UCSD-AML1 (cell line): ENCODE data around the gene LRRK1.
"Not testable (repeated sequence)": the region's sequence is repeated elsewhere in the genome, so short reads cannot be mapped to it uniquely, and the experiment has no call there.

Source experiments
- DNase-seq: peaks from one replicate; lab custom pipeline; 2025; ENCODE audit not compliant: unreplicated experiment; lab: John Stamatoyannopoulos, UW

Gene LRRK1

DNA sequence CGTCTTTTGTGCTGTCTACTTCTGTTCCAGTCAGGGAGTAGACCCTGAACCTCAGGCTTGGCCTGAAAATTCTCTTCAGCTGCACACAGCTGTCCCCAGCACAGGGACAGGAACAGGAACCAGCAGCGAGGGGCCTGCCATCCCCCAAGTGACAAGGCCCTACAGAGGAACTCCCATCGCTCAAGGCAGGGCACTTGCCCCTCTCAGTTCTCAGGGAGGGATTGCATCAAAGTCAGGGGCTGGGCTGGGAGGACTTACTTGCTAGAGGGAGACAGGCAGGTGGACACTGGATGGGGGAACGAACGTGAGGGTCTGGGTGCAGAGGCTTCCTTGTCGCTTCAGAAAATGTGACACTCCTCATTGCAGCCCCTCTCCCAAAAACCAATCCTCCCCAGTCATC lies 169.1 kb downstream of the LRRK1 start:
- no peak for DNase-seq

GRCh38 chr15:101088788-101089578 lies 169.8 kb downstream of the LRRK1 start:
- peak; percentile 50 for DNase-seq

GRCh38 chr15:101089579-101090427 lies 170.6 kb downstream of the LRRK1 start:
- DNase-seq, result peak; percentile 32

- no peak for DNase-seq
These were observed 171.3 kb downstream of the LRRK1 start for GRCh38 chr15:101090428-101090790.

DNA sequence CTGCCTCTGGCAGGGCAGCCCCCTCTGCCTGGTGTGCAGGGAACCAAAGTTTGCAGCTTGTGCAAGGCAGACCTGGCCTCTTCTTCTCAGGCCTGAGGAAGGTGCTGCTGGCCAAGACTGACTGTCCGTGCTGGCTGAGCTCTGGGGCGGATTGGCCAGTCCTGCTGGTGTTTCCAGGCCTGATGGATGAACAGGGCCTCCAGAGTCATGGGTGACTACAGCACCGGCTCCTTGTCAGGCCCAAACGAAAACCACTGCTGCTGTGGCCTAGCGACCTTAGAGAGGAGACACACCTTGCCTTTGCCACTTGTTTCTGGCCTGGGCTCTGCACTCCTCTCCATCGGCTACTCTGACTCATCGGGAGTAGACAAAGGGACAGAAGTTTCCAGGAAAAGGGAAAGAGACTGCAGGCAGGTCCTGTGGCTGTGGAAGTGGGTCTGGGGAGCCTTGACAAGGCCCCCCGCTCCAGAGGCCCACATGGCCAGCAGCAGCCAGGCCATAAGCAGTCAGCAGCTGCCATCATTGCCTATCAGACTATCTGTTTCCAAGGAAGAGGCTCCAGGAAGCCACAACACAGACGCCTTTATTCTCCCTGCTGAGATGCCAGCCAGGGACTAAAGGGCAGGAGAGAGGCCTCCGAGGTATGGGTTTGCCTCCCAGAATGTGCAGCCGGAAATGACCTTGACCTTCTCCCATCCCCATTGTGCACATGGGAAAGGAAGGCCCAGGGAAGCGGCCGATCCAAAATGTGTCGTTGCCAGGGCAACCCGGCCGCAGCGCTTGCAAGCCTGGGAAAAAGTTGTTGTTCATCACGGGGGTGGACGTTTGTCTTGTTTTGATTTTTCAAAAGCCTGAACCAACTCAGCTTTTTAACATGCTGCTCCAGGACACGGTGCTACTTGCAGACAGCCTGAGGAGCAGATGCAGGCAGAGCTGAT lies 172.2 kb downstream of the LRRK1 start:
- DNase-seq, result no peak

DNA sequence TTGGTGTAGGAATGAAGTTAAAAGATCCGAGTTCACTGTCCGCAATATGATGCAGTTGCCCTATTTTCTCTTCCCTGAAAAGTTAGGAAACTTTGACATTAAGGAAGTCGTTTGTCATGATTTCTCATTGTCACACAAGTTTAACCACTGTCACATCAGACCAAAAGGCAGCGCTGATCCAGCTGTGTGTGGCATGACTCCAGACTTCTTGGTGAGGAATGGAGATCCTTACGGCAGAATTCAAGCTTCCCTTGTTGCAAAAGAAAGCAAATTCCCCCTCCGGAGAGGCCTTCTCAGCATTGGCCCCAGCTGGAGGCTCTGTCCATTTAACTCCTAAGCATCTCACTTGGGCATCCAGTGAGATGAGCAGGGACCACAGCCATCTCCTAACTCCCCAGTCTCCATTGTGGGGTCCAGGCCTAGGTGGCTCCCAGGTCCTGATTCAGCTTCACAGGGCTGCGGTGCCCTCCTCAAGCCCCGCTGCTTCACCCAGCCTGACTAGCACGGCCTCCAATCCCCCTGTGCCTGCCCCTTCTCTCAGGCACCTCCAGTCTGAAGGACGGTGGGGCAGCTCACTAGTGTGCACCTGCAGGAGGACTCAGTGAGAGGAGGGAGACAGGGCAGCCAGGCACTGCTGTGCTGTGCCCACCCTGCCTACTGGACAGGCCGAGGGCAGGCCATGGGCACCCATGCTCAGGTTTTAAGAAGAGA lies 173.2 kb downstream of the LRRK1 start:
- DNase-seq, result no peak

GRCh38 chr15:101092867-101093202 lies 173.7 kb downstream of the LRRK1 start:
- no peak for DNase-seq

GRCh38 chr15:101093958-101094357 lies 174.8 kb downstream of the LRRK1 start:
- DNase-seq, result no peak

DNA sequence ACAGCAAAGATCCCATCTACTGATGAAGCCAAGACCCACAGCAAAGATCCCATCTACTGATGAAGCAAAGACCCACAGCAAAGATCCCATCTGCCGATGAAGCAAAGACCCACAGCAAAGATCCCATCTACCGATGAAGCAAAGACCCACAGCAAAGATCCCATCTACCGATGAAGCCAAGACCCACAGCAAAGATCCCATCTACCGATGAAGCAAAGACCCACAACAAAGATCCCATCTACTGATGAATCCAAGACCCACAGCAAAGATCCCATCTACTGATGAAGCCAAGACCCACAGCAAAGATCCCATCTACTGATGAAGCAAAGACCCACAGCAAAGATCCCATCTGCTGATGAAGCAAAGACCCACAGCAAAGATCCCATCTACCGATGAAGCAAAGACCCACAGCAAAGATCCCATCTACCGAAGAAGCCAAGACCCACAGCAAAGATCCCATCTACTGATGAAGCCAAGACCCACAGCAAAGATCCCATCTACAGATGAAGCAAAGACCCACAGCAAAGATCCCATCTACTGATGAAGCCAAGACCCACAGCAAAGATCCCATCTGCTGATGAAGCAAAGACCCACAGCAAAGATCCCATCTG lies 176.7 kb downstream of the LRRK1 start:
- not testable (repeated sequence) for DNase-seq

DNA sequence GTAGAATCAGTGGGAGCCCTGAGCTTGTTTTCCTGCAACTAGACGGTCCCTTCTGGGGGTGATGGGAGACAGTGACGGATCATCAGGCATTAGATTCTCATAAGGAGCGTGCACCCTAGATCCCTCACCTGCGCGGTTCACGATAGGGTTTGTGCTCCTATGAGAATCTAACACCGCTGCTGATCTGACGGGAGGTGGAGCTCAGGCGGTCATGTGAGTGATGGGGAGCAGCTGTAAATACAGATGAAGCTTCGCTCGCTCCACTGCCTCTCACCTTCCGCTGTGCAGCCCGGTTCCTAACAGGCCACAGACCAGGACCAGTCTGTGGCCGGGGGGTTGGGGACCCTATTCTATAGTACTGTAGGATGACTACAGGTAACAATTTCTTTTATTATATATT lies 178.0 kb downstream of the LRRK1 start:
- DNase-seq, result no peak

- no peak for DNase-seq
These were observed 180.0 kb downstream of the LRRK1 start for GRCh38 chr15:101099183-101099582.

DNA sequence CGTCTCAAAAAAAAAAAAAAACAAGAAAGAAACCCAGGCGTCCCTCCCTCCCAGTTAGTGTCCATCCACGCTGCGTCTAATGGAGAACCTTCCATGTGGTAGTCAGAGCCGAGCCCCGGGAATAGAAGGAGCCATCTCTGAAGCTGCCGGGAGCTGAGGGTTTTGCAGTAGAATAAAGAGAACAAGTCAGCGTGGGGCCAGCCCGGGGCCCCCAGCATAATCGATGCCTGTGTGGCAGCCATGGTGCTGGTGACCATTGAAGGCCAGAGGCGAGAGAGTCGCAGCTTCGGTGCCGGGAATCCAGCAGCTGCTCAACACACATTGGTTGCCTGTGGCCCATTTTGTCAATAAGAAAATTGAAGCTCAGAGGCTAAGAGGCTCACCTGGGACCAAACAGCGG lies 181.0 kb downstream of the LRRK1 start:
- no peak for DNase-seq

DNA sequence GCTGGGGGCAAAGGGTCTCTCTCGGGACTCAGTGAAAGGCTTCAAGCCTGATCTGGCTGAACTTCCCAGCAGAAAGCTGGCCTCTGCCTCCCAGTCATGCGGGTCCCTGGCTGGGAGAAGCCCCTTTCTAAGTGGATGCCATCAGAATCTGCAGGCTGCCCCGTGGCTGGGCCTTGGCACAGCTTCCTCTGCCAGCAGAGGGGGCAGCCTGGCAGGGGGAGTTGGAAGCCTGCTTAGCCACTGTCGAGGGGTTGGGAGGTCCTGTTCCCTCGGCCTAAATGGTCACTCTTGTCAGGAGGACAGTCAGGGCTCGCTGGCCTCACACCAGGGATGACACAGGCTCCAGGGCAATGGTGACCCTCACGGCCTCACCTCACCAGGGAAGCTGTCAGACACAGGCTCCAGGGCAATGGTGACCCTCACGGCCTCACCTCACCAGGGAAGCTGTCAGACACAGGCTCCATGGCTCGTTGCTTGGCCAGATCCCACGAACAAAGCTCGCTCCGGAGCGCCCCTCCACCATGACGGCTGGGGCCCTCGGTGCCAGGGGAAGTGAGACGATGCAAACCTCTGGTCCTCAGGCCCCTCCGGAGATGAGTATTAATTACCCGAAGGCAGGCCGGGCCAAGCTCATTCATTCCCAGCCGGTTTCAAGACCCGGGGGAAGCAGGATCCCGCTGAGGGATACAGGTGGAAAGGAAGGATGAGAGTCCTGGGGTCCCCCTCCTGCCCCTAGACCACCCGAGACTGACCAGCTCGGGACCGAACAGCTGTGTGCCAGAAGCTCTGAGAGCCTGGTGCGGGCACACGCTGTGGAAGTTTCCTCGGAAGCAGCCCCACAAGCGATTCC lies 181.7 kb downstream of the LRRK1 start:
- no peak for DNase-seq

- DNase-seq, result no peak
These were observed 182.5 kb downstream of the LRRK1 start for GRCh38 chr15:101101676-101102075.

DNA sequence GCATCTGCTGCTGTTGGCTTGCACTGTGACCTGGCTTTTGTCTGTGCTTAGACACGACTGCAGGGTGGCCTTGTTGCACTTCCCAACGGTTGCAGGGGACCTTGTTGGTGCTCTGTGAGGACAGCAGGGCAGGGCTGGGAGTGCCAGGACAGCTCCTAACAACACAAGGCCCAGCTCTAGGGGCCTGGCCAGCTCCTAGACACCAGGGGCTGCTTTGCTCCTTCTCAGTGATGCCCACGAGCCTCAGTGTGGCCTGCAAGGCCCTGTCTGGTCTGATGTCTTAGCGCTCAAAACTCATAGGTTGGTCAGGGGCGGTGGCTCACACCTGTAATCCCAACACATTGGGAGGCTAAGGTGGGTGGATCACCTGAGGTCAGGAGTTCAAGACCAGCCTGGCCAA lies 183.6 kb downstream of the LRRK1 start:
- no peak for DNase-seq

DNA sequence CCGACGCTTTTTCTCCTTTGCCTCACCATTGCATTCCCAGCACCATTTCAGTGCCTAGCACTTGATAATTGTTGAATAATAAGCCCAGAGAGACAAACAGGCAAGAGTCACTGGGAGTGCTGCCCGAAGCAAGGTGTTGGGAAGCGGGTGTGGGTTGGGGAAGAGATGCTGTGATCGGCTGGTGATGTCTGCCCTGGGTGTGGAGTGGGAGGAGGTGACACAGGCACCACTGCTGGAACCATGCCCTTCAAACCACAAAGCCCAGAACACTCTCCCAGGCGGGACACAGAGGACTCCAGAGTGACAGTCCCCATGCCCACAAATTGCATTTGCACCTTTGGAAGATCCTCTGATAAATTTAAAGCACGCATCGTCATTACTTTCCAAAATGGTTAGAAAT lies 184.4 kb downstream of the LRRK1 start:
- DNase-seq, result no peak

DNA sequence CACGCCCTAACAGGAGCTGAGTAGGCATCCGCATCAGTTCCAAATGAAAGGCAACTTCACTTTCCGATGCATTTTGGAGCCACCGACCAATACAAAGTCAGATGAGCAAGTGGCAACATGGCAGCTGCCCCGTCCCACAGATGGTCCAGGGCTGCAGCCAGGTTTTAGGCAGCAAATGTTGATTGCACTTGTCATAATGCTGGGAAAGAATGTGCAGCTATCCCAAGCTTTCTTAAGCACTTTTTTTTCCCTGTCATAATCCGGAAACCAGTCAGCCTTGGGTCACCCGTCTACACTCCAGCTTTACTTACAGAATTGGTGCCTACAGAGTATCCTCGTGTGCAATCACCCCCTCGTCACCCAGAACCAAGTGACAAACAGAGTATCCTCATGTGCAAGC lies 185.0 kb downstream of the LRRK1 start:
- DNase-seq, result no peak

DNA sequence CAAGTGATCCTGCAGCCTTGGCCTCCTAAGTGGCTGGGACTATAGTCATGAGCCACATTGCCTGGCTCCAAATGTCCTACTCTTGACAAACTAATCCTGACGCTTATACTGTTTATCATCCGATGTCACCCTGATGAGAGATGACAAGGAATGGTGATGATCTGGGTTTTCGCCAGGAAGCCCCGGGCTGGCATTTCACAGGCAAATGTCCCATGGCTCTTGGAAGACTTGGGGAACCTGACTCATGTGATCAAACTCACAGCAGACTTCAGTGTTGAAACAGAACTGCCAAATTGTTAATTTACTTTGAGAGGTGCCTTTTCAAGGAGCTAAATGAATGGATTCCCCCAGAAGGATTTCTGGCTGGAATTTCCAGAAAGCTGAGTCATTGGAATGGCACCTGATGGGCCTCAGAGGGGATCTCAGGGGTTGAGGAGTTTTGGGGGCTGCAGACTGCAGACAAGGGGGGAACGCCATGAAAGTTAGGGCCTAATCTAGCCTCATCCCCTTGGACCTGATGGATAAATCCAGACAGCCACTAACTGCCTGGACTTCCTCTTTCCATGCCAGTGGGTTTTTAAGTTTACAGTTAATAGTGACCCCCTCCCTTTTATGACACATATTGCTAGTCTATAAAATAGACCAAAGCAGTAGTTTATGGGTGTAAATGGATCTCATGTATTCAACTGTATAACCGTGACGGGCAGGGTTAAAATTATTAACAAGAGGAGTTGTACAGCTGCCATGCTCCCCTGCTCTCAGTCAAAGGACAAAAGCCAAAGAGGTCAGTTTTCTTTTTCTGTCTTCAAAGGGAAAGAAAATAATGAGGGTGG lies 186.1 kb downstream of the LRRK1 start:
- no peak for DNase-seq

DNA sequence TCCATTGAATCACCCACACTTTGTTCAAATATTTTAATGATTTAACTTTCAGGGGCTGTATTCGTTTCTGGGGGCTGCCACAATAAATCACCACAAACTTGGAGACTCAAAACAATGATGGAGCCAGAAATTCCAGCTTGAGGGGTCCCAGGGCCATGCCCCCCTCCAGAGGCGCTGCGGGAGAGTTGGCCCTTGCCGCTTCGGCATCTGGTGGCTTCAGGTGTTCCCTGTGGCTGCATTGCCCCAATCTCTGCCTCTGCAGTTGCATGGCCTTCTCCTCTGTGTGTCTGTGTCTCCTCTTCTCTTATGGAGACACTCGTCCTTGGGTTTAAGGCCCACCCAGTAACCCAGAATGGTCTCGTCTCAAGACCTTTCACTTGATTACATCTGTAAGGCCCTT lies 187.9 kb downstream of the LRRK1 start:
- DNase-seq, result no peak
